Small intestine (tissue), 7 donors: ENCODE results near the gene TMEM217. TPM values are rescaled to one million over a fixed set of nuclear protein-coding genes. Genes with fewer than 3 reads are reported as not detected.
A peak's percentile ranks its signal among the peaks of the same experiment; 100 is the strongest.

ENCODE experiments used
- DNase-seq, 2 donors: peaks; one replicate each; pipeline versions ENCODE4 v3.0.0 to v3.0.0-alpha.2; 2013
- FAIRE-seq: peaks from 2 replicates; lab custom pipeline; 2012; peaks lifted over from hg19 to GRCh38; lab: Jason Lieb, UNC
- H3K27ac ChIP-seq, 3 donors: one replicate each; pipeline ENCODE4 v1.5.1; 2013; ENCODE audit warnings: low read length in 2 of 3, mild to moderate bottlenecking in 2 of 3, control low read depth in 1 of 3, inconsistent platforms in 1 of 3, low read depth in 1 of 3, moderate library complexity in 1 of 3
- H3K27me3 ChIP-seq, 3 donors: one replicate each; pipeline ENCODE4 v1.6.1; 2013; ENCODE audit warnings: low read length in 3 of 3, inconsistent platforms in 1 of 3; ENCODE audit not compliant: control insufficient read depth in 3 of 3, insufficient read depth in 3 of 3
- H3K36me3 ChIP-seq, 3 donors: one replicate each; pipeline ENCODE4 v1.6.1; 2013; ENCODE audit warnings: low read length in 3 of 3, inconsistent platforms in 1 of 3, low read depth in 1 of 3, mild to moderate bottlenecking in 1 of 3, moderate library complexity in 1 of 3; ENCODE audit not compliant: control insufficient read depth in 3 of 3, insufficient read depth in 2 of 3
- H3K4me1 ChIP-seq, 3 donors: one replicate each; pipeline ENCODE4 v1.6.1; 2013; ENCODE audit warnings: low read length in 2 of 3, inconsistent platforms in 1 of 3, low read depth in 1 of 3, mild to moderate bottlenecking in 1 of 3, moderate library complexity in 1 of 3; ENCODE audit not compliant: control insufficient read depth in 3 of 3, insufficient read depth in 2 of 3
- H3K4me3 ChIP-seq, 3 donors: one replicate each; pipeline ENCODE4 v1.5.1; 2013; ENCODE audit warnings: low read length in 3 of 3, control low read depth in 1 of 3, inconsistent platforms in 1 of 3, low read depth in 1 of 3, mild to moderate bottlenecking in 1 of 3, moderate library complexity in 1 of 3
- H3K9me3 ChIP-seq, 2 donors: one replicate each; pipeline ENCODE4 v1.6.1; 2013; ENCODE audit warnings: low read depth in 1 of 2, low read length in 1 of 2; ENCODE audit not compliant: control insufficient read depth in 2 of 2, insufficient read depth in 1 of 2
- WGBS, 3 donors: extraction: QIAGEN DNeasy Blood & Tissue Kit; methylation state at CpG; one replicate each; pipeline ENCODE4 v1.1.7; 2013; 5-methylcytosine and 5-hydroxymethylcytosine counted together
- polyA plus RNA-seq, 4 donors: library from polyadenylated mRNA; stranded (reverse) in 3 of 4; unstranded in 1 of 4; fragments of 200-250 nt in 3 of 4; fragments of 120-200 nt in 1 of 4; gene quantifications; one replicate each; pipeline versions ENCODE4 v1.2.1 to v1.2.3, GENCODE V29; 2013
- donor health status: healthy with polysubstance abuse.
- donor health status: control.
- donor health status: control.
- donor health status: Bipolar disorder and iron deficiency.
- donor health status: healthy.

Gene TMEM217
- polyA plus RNA-seq, 4 donors, result 0.38 to 1.6 (median 0.84) TPM

DNA sequence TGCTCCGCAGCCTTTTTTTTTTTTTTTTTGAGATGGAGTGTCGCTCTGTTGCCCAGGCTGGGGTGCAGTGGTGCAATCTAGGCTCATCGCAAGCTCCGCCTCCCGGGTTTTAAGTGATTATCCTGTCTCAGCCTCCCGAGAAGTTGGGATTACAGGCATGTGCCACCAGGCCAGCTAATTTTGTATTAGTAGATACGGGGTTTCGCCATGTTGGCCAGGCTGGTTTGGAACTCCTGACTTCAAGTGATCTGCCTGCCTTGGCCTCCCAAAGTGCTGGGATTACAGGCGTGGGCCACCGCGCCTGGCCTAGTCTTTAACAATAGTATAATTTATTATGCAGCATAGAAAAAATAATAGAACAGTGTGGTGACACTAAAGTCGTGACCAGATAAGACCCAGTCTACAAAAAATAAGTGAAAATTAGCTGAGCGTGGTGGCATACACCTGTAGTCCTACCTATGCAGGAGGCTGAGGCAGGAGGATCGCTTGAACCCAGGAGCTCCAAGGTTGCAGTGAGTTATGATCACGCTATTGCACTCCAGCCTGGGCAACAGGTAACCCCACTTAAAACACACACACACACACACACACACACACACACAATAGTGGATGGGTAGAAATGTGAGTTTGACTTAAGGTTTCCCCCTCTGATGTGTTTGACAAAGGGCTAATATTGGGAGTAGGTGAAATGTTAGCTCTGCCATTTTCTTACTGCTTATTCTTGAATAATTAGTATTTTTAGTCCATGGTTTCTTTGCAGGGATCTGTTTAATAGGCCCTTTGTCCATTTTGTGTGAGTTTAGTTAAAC, 81.5 kb downstream of the TMEM217 start:
- Histone ChIP-seq H3K27me3 (no peaks in the 10 kb centered on the region), H3K4me1 (peaks cover 0 to 15% (median 8%) of the 10 kb centered on the region in 3 donors), H3K36me3 (peaks cover 5 to 36% (median 32%) of the 10 kb centered on the region in 3 donors), H3K27ac (no peak overlapping the region), H3K4me3 (no peak overlapping the region), H3K9me3 (no peaks in the 10 kb centered on the region)
- no peak for DNase-seq
- 92 to 96% (median 92%) methylated on average over 14 to 15 of the region's 15 CpGs for WGBS, 3 donors
- FAIRE-seq, result no peak

DNA sequence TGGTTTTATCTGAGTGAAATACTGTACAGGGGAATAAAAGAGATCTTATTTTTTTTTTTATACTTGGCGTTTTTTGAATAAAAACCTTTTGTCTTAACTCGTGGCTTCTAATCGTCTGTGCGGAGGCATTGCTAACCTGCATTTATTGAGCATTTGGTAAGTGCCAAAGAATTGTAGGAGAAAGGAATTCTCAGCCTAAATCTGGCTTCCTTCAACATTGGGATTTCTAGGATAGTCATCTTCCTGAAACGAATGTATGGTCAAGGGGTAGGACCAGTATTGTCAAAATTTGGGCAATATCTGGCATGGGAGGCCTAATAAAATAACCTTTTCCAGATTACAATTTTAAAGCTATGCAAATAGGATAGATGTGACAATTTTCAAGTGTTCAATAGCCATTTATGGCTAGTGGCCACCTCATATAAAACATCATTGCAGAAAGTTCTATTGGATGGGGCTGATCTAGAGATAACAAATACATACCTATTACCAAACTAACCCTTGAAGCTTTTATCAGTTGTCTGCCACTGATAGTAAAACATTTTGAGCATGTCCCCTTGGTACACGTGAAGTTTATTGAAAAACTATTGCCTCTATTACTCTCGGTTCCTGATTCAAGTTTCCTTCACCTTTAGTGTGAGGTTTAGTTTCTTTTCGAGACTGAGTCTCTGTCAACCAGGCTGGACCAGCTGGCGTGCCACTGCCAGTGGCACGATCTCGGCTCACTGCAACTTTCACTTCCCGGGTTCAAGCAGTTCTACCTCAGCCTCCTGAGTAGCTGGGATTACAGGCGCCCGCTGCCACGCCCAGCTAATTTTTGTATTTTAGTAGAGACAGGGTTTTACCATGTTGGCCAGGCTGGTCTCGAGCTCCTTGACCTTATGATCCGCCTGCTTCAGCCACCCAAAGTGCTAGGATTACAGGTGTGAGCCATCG, 82.3 kb downstream of the TMEM217 start:
- FAIRE-seq, result no peak
- Histone ChIP-seq H3K27me3 (no peaks in the 10 kb centered on the region), H3K27ac (no peak overlapping the region), H3K9me3 (no peaks in the 10 kb centered on the region), H3K36me3 (peaks cover 5 to 44% (median 34%) of the 10 kb centered on the region in 3 donors), H3K4me3 (peak overlapping the region in 1 of 3 donors; percentile 21), H3K4me1 (peaks cover 0 to 15% (median 8%) of the 10 kb centered on the region in 3 donors)
- WGBS, 3 donors, result 77 to 86% (median 80%) methylated on average over 18 of the region's 18 CpGs
- no peak for DNase-seq

DNA sequence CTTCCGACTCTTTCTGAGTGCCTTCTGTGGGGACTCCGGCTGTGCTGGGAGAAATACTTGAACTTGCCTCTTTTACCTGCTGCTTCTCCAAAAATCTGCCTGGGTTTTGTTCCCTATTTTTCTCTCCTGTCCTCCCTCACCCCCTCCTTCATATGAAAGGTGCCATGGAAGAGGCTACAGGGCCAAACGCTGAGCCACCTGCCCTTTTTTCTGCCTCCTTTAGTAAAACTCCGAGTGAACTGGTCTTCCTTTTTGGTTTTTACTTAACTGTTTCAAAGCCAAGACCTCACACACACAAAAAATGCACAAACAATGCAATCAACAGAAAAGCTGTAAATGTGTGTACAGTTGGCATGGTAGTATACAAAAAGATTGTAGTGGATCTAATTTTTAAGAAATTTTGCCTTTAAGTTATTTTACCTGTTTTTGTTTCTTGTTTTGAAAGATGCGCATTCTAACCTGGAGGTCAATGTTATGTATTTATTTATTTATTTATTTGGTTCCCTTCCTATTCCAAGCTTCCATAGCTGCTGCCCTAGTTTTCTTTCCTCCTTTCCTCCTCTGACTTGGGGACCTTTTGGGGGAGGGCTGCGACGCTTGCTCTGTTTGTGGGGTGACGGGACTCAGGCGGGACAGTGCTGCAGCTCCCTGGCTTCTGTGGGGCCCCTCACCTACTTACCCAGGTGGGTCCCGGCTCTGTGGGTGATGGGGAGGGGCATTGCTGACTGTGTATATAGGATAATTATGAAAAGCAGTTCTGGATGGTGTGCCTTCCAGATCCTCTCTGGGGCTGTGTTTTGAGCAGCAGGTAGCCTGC, 83.2 kb downstream of the TMEM217 start:
- peak overlapping the region in 2 of 3 donors; percentile 5 to 30 for H3K27ac ChIP-seq
- no peak for FAIRE-seq
- no peak for DNase-seq

DNA sequence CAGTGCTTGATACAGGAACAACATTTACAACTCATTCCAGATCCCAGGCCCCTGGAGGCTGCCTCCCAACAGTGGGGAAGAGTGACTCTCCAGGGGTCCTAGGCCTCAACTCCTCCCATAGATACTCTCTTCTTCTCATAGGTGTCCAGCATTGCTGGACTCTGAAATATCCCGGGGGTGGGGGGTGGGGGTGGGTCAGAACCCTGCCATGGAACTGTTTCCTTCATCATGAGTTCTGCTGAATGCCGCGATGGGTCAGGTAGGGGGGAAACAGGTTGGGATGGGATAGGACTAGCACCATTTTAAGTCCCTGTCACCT, 83.8 kb downstream of the TMEM217 start:
- DNase-seq (no peak), FAIRE-seq (no peak)

More for the DNA sequence above, 83.2 kb downstream of the TMEM217 start:
- H3K4me3 ChIP-seq, result peak overlapping the region in 1 of 3 donors; percentile 93
- no peaks in the 10 kb centered on the region for H3K9me3 ChIP-seq
- peaks cover 5 to 44% (median 34%) of the 10 kb centered on the region in 3 donors for H3K36me3 ChIP-seq
- 78 to 87% (median 81%) methylated on average over 10 of the region's 10 CpGs for WGBS, 3 donors
- H3K27me3 ChIP-seq, result no peaks in the 10 kb centered on the region
- H3K4me1 ChIP-seq, result peaks cover 0 to 15% (median 8%) of the 10 kb centered on the region in 3 donors

DNA sequence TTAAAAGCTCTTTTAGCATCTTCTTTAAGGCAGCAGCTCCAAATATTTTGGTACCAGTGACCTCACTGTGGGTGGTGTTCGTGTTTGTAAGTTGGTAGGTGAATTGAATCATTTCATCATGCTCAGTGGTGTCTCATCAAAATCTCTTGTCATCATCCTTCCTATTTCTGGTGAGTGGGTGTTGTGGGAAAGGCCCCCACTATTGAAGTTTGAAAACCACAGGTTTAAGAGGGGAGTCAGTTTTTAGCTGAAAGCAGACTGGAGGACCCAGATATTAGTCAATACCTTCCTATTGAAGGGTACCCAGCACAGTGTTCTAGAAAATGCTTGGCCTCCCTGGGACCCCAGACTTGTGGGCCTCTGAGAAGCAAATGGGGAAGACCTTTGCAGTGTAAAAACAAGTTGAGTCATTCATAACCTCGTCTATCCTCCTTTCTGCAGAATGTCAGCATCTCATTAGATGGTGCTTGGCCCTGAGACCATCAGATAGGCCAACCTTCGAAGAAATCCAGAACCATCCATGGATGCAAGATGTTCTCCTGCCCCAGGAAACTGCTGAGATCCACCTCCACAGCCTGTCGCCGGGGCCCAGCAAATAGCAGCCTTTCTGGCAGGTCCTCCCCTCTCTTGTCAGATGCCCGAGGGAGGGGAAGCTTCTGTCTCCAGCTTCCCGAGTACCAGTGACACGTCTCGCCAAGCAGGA, 84.3 kb downstream of the TMEM217 start:
- no peaks in the 10 kb centered on the region for H3K27me3 ChIP-seq
- peak overlapping the region in 2 of 3 donors; percentile 5 to 36 for H3K27ac ChIP-seq
- peaks cover 5 to 44% (median 34%) of the 10 kb centered on the region in 3 donors for H3K36me3 ChIP-seq
- H3K4me3 ChIP-seq, result peak overlapping the region in 2 of 3 donors; percentile 80 to 93
- H3K4me1 ChIP-seq, result peaks cover 0 to 20% (median 8%) of the 10 kb centered on the region in 3 donors
- H3K9me3 ChIP-seq, result no peaks in the 10 kb centered on the region
- FAIRE-seq, result no peak
- no peak for DNase-seq
- WGBS, 3 donors, result 60 to 89% (median 73%) methylated on average over 9 of the region's 9 CpGs

More for the DNA sequence above, 83.8 kb downstream of the TMEM217 start:
- WGBS, 3 donors, result 79 to 82% (median 82%) methylated on average over 3 of the region's 3 CpGs
- Histone ChIP-seq H3K27ac (peak overlapping the region in 2 of 3 donors; percentile 30 to 36), H3K36me3 (peaks cover 5 to 44% (median 34%) of the 10 kb centered on the region in 3 donors), H3K4me3 (peak overlapping the region in 1 of 3 donors; percentile 93), H3K9me3 (no peaks in the 10 kb centered on the region), H3K4me1 (peaks cover 0 to 15% (median 8%) of the 10 kb centered on the region in 3 donors), H3K27me3 (no peaks in the 10 kb centered on the region)

DNA sequence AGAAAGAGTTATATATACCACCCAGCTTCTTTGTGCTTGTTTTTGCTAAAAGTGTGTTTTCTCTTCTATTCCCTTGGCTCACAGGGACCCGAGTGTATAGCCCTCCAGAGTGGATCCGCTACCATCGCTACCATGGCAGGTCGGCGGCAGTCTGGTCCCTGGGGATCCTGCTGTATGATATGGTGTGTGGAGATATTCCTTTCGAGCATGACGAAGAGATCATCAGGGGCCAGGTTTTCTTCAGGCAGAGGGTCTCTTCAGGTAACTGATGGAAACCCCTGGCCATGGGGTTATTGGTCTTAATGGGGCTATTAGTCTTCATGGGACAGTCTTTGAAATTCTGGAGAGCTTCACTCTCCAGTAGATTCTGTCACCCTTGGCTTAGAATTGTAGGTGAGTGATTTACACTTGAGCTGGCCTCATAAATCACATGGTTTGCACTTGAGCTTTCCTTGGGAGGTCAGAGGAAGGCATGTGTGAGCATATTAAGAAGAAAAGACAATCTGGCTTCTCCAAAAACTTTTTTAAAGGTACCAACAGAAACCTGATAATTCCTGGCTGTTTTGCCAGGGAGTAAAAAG, 84.9 kb downstream of the TMEM217 start:
- H3K4me3 ChIP-seq, result peak overlapping the region in 2 of 3 donors; percentile 80 to 93
- FAIRE-seq, result no peak
- WGBS, 3 donors, result 84 to 91% (median 89%) methylated on average over 7 of the region's 7 CpGs
- peak overlapping the region in 2 of 3 donors; percentile 13 to 24 for H3K27ac ChIP-seq
- H3K4me1 ChIP-seq, result peaks cover 0 to 22% (median 8%) of the 10 kb centered on the region in 3 donors
- H3K27me3 ChIP-seq, result no peaks in the 10 kb centered on the region
- H3K9me3 ChIP-seq, result no peaks in the 10 kb centered on the region
- peaks cover 5 to 44% (median 34%) of the 10 kb centered on the region in 3 donors for H3K36me3 ChIP-seq
- no peak for DNase-seq
